ENCODE results near the gene BHLHE40.

Gene BHLHE40

GRCh38 chr3:4999531-5000184, 20.4 kb downstream of the BHLHE40 start:
- TF ChIP-seq MAX (IDR thresholded peaks at IDR 0.05; ENCODE audit: low read depth, low read length) (no peak), CTCF (IDR thresholded peaks at IDR 0.05; ENCODE audit: low read depth, low read length) (no peak), POLR2A (IDR thresholded peaks at IDR 0.05; ENCODE audit: extremely low read depth, insufficient read length) (no peak), MYC (IDR thresholded peaks at IDR 0.05; ENCODE audit: low read depth, low read length) (no peak)
- no peak overlapping the region for H3K4me3 ChIP-seq (ENCODE audit: low read depth, low read length)
- no peak for DNase-seq (ENCODE audit: low read depth)

GRCh38 chr3:5001135-5001534, 21.9 kb downstream of the BHLHE40 start:
- TF ChIP-seq MYC (IDR thresholded peaks at IDR 0.05; ENCODE audit: low read depth, low read length) (no peak), MAX (IDR thresholded peaks at IDR 0.05; ENCODE audit: low read depth, low read length) (no peak), POLR2A (IDR thresholded peaks at IDR 0.05; ENCODE audit: extremely low read depth, insufficient read length) (no peak), CTCF (IDR thresholded peaks at IDR 0.05; ENCODE audit: low read depth, low read length) (no peak)
- H3K4me3 ChIP-seq (ENCODE audit: low read depth, low read length): no peak overlapping the region
- no peak for DNase-seq (ENCODE audit: low read depth)

- DNase-seq (ENCODE audit: low read depth): no peak
- H3K4me3 ChIP-seq (ENCODE audit: low read depth, low read length): no peak overlapping the region
- no peak for TF ChIP-seq MAX (IDR thresholded peaks at IDR 0.05; ENCODE audit: low read depth, low read length)
These were observed 22.6 kb downstream of the BHLHE40 start for GRCh38 chr3:5001805-5002173.

- TF ChIP-seq POLR2A (IDR thresholded peaks at IDR 0.05; ENCODE audit: extremely low read depth, insufficient read length) (no peak), MAX (IDR thresholded peaks at IDR 0.05; ENCODE audit: low read depth, low read length) (peak; percentile 7; the same call in 1 of the 2 replicates), CTCF (IDR thresholded peaks at IDR 0.05; ENCODE audit: low read depth, low read length) (no peak), MYC (IDR thresholded peaks at IDR 0.05; ENCODE audit: low read depth, low read length) (no peak)
- DNase-seq (ENCODE audit: low read depth): peak; percentile 88
- no peak overlapping the region for H3K4me3 ChIP-seq (ENCODE audit: low read depth, low read length)
These were observed 23.1 kb downstream of the BHLHE40 start for GRCh38 chr3:5002174-5002870.

GRCh38 chr3:5002871-5003247, 23.6 kb downstream of the BHLHE40 start:
- TF ChIP-seq MAX (IDR thresholded peaks at IDR 0.05; ENCODE audit: low read depth, low read length): no peak
- TF ChIP-seq POLR2A (IDR thresholded peaks at IDR 0.05; ENCODE audit: extremely low read depth, insufficient read length): no peak
- TF ChIP-seq MYC (IDR thresholded peaks at IDR 0.05; ENCODE audit: low read depth, low read length): no peak
- TF ChIP-seq CTCF (IDR thresholded peaks at IDR 0.05; ENCODE audit: low read depth, low read length): no peak
- DNase-seq (ENCODE audit: low read depth): no peak
- H3K4me3 ChIP-seq (ENCODE audit: low read depth, low read length): no peak overlapping the region

GRCh38 chr3:5004319-5005152, 25.3 kb downstream of the BHLHE40 start:
- no peak for TF ChIP-seq CTCF (IDR thresholded peaks at IDR 0.05; ENCODE audit: low read depth, low read length)
- no peak for TF ChIP-seq POLR2A (IDR thresholded peaks at IDR 0.05; ENCODE audit: extremely low read depth, insufficient read length)
- TF ChIP-seq MYC (IDR thresholded peaks at IDR 0.05; ENCODE audit: low read depth, low read length): no peak
- no peak for TF ChIP-seq MAX (IDR thresholded peaks at IDR 0.05; ENCODE audit: low read depth, low read length)
- H3K4me3 ChIP-seq (ENCODE audit: low read depth, low read length): no peak overlapping the region
- DNase-seq (ENCODE audit: low read depth): no peak
